SU-DHL-6 (cell line): Measurements from ENCODE around the gene EEIG2.

ENCODE experiments used
- EZH2phosphoT487 ChIP-seq: fragments of 200-600 bp; sonication (generic), shearing (Covaris generic); conservative IDR thresholded peaks from 2 replicates; pipeline ENCODE4 v1.6.1; 2018; ENCODE audit warnings: mild to moderate bottlenecking, antibody characterized with exemption, low read length, moderate library complexity, mixed read lengths
- TF ChIP-seq, protein P1 (sequence below): fragments of 200-600 bp; sonication (generic); IDR thresholded peaks from one replicate; pipeline ENCODE4 v1.5.1; 2017; ENCODE audit warnings: antibody characterized with exemption, mild to moderate bottlenecking, low read length, moderate library complexity; ENCODE audit not compliant: insufficient read depth, poor library complexity, severe bottlenecking

DNA sequence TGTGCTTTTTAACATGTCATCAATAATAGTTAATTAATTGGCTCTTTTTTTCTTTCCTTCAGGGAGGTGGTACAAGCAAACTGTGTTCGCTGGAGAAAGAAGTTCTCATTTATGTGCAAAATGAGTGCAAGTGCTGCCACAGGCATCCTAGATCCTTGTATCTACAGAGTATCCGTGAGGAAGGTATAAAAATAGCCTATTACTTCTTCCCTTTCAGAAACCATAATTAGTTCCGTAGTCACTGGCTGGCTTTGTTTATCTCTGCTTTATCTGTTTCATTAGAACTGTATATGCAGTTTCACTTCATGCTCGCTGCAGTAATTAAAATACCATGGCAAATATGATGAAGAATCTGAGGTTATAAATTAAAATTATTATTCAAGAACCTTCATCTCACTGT is 40.6 kb downstream of the EEIG2 start:
- TF ChIP-seq, protein P1, sequence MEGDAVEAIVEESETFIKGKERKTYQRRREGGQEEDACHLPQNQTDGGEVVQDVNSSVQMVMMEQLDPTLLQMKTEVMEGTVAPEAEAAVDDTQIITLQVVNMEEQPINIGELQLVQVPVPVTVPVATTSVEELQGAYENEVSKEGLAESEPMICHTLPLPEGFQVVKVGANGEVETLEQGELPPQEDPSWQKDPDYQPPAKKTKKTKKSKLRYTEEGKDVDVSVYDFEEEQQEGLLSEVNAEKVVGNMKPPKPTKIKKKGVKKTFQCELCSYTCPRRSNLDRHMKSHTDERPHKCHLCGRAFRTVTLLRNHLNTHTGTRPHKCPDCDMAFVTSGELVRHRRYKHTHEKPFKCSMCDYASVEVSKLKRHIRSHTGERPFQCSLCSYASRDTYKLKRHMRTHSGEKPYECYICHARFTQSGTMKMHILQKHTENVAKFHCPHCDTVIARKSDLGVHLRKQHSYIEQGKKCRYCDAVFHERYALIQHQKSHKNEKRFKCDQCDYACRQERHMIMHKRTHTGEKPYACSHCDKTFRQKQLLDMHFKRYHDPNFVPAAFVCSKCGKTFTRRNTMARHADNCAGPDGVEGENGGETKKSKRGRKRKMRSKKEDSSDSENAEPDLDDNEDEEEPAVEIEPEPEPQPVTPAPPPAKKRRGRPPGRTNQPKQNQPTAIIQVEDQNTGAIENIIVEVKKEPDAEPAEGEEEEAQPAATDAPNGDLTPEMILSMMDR: no peak
- TF ChIP-seq EZH2phosphoT487: no peak
